VCaP (cell line): ENCODE results near the gene GGA1.
"Not testable (repeated sequence)": the region's sequence is repeated elsewhere in the genome, so short reads cannot be mapped to it uniquely, and the experiment has no call there.

Experiments used
- H3K27ac ChIP-seq: fragments of 450-650 bp; 2 replicates; pipeline ENCODE4 v1.5.1; 2017
- CTCF ChIP-seq: fragments of 450-650 bp; conservative IDR thresholded peaks from 2 replicates; pipeline ENCODE4 v1.5.1; 2017; ENCODE audit warnings: mild to moderate bottlenecking, moderate library complexity

The GGA1 gene

GRCh38 chr22:37650463-37651136 is 42.0 kb downstream of the GGA1 start:
- no peak for TF ChIP-seq CTCF
- no peak overlapping the region for H3K27ac ChIP-seq

- TF ChIP-seq CTCF, result no peak
- H3K27ac ChIP-seq, result no peak overlapping the region
Measured at GRCh38 chr22:37654563-37655251, 46.1 kb downstream of the GGA1 start.

- no peak for TF ChIP-seq CTCF
Measured at GRCh38 chr22:37655252-37655563, 46.6 kb downstream of the GGA1 start.

GRCh38 chr22:37656583-37656982 is 47.9 kb downstream of the GGA1 start:
- not testable (repeated sequence) for H3K27ac ChIP-seq

More at GRCh38 chr22:37655252-37655563, 46.6 kb downstream of the GGA1 start:
- no peak overlapping the region for H3K27ac ChIP-seq

- H3K27ac ChIP-seq, result peak overlapping the region; percentile 77
- no peak for TF ChIP-seq CTCF
Measured at GRCh38 chr22:37657590-37658132, 49.0 kb downstream of the GGA1 start.

GRCh38 chr22:37658133-37659065 is 49.8 kb downstream of the GGA1 start, which contains the start of gene PDXP:
PDXP (plus strand) TSS chr22:37658723; CDS start chr22:37658783, 60 bp downstream.
- no peak for TF ChIP-seq CTCF
- H3K27ac ChIP-seq, result peak within 1 kb of the TSS; percentile 77

GRCh38 chr22:37659066-37659896 is 50.6 kb downstream of the GGA1 start:
- peak overlapping the region; percentile 77 for H3K27ac ChIP-seq
- TF ChIP-seq CTCF, result no peak
